ENCODE results near the gene LEMD2.

The LEMD2 gene

GRCh38 chr6:33783781-33784520 is 5.0 kb downstream of the LEMD2 start:
- ChIA-PET POLR2A (no interaction called here), CTCF (interaction anchor here (1.4 kb wide), 1 partner anchor 13 kb away, joined by 5 read pairs; no protein-coding TSS in a partner anchor)
- no peaks in the 10 kb centered on the region for H3K9me3 ChIP-seq (ENCODE audit: control insufficient read depth, insufficient read depth, low read depth, low read length)
- H3K27ac ChIP-seq (ENCODE audit: extremely low read depth, low read depth, low read length): no peak overlapping the region
- peaks cover 0 to 75% of the 10 kb centered on the region in 2 experiments; a peak in 2 of 3 replicates for H3K36me3 ChIP-seq (ENCODE audit: control insufficient read depth in 2 of 2, insufficient read depth in 1 of 2, low read length in 2 of 2)
- no peak overlapping the region for H3K4me3 ChIP-seq (ENCODE audit: low read depth, low read length)
- TF ChIP-seq ZNF529 (tag by site-specific recombination; IDR thresholded peaks at IDR 0.05; ENCODE audit: insufficient replicate concordance) (no peak), ZNF580 (tag by site-specific recombination; IDR thresholded peaks at IDR 0.05) (no peak), GFI1B (tag by site-specific recombination; IDR thresholded peaks at IDR 0.05) (no peak), ZFP41 (tag by site-specific recombination; IDR thresholded peaks at IDR 0.05; ENCODE audit: borderline replicate concordance) (no peak), ZNF677 (tag by site-specific recombination; IDR thresholded peaks at IDR 0.05) (no peak), ZNF138 (tag by site-specific recombination; IDR thresholded peaks at IDR 0.05; ENCODE audit: borderline replicate concordance) (no peak), ZFP3 (tag by site-specific recombination; IDR thresholded peaks at IDR 0.05; ENCODE audit: low read depth) (no peak)
- peaks cover 9% of the 10 kb centered on the region for H3K4me1 ChIP-seq (ENCODE audit: control insufficient read depth, insufficient read depth, low read length)

DNA sequence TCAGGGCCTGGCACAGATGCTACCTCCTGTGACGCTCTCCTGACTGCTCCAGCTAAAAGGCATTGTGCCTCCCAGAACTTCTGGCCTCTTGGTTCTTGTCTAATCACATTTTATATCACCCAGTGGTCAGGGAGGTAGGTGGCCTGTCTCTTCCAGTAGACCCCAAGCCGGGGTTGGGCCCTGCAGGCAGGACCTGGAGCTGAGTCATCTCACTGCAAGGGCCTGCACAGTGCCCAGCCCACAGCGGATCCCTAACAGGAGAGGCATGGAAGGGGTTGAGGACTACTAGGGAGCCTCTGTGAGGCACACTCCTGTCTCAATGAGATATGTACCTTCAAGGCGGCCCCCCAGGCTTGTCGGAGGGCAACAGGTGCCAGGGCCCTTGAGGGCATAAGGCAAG is 6.4 kb downstream of the LEMD2 start:
- Histone ChIP-seq H3K4me3 (ENCODE audit: low read depth, low read length) (no peak overlapping the region), H3K4me1 (ENCODE audit: control insufficient read depth, insufficient read depth, low read length) (peaks cover 7% of the 10 kb centered on the region), H3K36me3 (ENCODE audit: control insufficient read depth in 2 of 2, insufficient read depth in 1 of 2, low read length in 2 of 2) (peaks cover 4 to 89% of the 10 kb centered on the region in 2 experiments; a peak in 2 of 3 replicates), H3K27ac (ENCODE audit: extremely low read depth, low read depth, low read length) (no peak overlapping the region), H3K9me3 (ENCODE audit: control insufficient read depth, insufficient read depth, low read depth, low read length) (no peaks in the 10 kb centered on the region)
- TF ChIP-seq ZBTB20 (tag by site-specific recombination; IDR thresholded peaks at IDR 0.05): no peak
- TF ChIP-seq ZNF426 (tag by site-specific recombination; IDR thresholded peaks at IDR 0.05): no peak
- TF ChIP-seq ZNF660 (tag by site-specific recombination; IDR thresholded peaks at IDR 0.05): no peak
- TF ChIP-seq ZNF292 (tag by site-specific recombination; IDR thresholded peaks at IDR 0.05; ENCODE audit: borderline replicate concordance, low read depth): no peak
- no peak for TF ChIP-seq ZFP3 (tag by site-specific recombination; IDR thresholded peaks at IDR 0.05; ENCODE audit: low read depth)
- no peak for TF ChIP-seq ZNF394 (tag by site-specific recombination; IDR thresholded peaks at IDR 0.05; ENCODE audit: borderline replicate concordance)
- no peak for TF ChIP-seq GLI2 (tag by site-specific recombination; IDR thresholded peaks at IDR 0.05; ENCODE audit: borderline replicate concordance, low read depth)
- no peak for TF ChIP-seq ZFHX2 (tag by site-specific recombination; conservative IDR thresholded peaks at IDR 0.05)
- no peak for TF ChIP-seq PBX3 (CRISPR knock-in tag; IDR thresholded peaks at IDR 0.05)
- no peak for TF ChIP-seq HOXA7 (CRISPR knock-in tag; IDR thresholded peaks at IDR 0.05; ENCODE audit: borderline replicate concordance)
- TF ChIP-seq ZNF37A (tag by site-specific recombination; IDR thresholded peaks at IDR 0.05): no peak
- no peak for TF ChIP-seq ZBTB7A (tag by site-specific recombination; IDR thresholded peaks at IDR 0.05; ENCODE audit: low read depth)
- TF ChIP-seq ZIC2 (tag by site-specific recombination; IDR thresholded peaks at IDR 0.05): peak; percentile 30; the same call in 1 of the 2 replicates
- no peak for TF ChIP-seq ZNF529 (tag by site-specific recombination; IDR thresholded peaks at IDR 0.05; ENCODE audit: insufficient replicate concordance)
- peak; percentile 45 for TF ChIP-seq GLIS1 (tag by site-specific recombination; IDR thresholded peaks at IDR 0.05)
- TF ChIP-seq ZNF157 (tag by site-specific recombination; IDR thresholded peaks at IDR 0.05): no peak
- peak; percentile 83 for TF ChIP-seq SCRT2 (tag by site-specific recombination; IDR thresholded peaks at IDR 0.05)
- ChIA-PET POLR2A (no interaction called here), CTCF (interaction anchor here (0.5 to 4.6 kb wide), 3 partner anchors 12 to 850 kb away, joined by 3 to 30 read pairs (median 5); no protein-coding TSS in a partner anchor)

Measured in HEK293 (cell line).